Astrocyte of the cerebellum (primary cell): ENCODE measurements around the gene PHF21B.

Experiments used
- DNase-seq: peaks from one replicate; pipeline ENCODE4 v3.0.0-alpha.2; 2011; ENCODE audit warnings: low read depth
- H3K4me3 ChIP-seq: 2 replicates; pipeline ENCODE4 v1.5.1; 2011; ENCODE audit warnings: mild to moderate bottlenecking, low read depth, low read length, moderate library complexity
- in situ Hi-C: cut with HindIII; loops from 2 replicates; pipeline ENCODE4 v1.10.0; 2017; ENCODE audit warnings: low sequenced_read_pairs
- TF ChIP-seq, protein P1 (sequence below): IDR thresholded peaks from 2 replicates; pipeline ENCODE4 v1.5.1; 2012; ENCODE audit warnings: low read length, low read depth, moderate library complexity, mild to moderate bottlenecking; ENCODE audit errors: missing control alignments

The PHF21B gene

DNA sequence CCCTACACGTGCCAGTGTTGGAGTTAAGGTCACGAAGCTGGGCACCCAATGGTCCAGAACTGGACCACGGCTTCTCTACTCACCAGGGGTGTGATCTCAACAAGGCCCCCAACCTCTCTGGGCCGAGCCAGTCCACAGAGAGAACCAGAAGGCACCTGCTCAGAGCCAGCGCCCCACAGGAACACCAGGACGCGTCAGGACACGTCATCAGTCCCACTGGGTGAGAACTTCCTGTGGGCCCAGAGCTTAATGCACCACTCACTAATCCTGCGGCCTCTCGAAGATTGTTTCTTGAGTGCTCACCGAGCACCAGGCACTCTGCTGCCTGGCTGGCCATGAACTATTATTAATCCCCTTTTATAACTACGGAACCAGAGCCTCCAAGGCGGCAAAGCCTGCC, 10.1 kb downstream of the PHF21B start:
- in situ Hi-C loops: no loop called here
- no peak for DNase-seq

DNA sequence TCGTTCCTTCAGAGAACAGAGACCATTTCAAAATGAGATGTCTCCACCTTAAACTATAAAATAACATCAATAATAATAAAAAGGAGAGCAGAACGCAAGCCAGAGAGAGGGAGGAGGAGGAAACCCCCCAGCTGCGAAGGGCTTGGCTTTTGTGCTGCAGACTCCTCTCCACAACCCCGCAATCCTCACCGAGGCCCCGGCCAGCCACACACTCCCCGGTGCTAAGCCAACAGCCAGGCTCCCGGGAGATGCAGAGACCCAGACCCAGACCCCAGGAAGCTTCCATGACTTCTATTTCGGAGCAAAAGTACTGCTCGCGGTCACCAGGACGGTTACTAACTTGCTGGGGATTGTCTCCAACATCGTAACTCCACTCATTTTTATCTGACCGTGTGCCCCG, 10.6 kb downstream of the PHF21B start:
- TF ChIP-seq, protein P1, sequence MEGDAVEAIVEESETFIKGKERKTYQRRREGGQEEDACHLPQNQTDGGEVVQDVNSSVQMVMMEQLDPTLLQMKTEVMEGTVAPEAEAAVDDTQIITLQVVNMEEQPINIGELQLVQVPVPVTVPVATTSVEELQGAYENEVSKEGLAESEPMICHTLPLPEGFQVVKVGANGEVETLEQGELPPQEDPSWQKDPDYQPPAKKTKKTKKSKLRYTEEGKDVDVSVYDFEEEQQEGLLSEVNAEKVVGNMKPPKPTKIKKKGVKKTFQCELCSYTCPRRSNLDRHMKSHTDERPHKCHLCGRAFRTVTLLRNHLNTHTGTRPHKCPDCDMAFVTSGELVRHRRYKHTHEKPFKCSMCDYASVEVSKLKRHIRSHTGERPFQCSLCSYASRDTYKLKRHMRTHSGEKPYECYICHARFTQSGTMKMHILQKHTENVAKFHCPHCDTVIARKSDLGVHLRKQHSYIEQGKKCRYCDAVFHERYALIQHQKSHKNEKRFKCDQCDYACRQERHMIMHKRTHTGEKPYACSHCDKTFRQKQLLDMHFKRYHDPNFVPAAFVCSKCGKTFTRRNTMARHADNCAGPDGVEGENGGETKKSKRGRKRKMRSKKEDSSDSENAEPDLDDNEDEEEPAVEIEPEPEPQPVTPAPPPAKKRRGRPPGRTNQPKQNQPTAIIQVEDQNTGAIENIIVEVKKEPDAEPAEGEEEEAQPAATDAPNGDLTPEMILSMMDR: no peak
- in situ Hi-C loops: no loop called here
- no peak overlapping the region for H3K4me3 ChIP-seq
- DNase-seq: no peak

More for the DNA sequence above, 10.1 kb downstream of the PHF21B start:
- TF ChIP-seq, protein P1: no peak
- H3K4me3 ChIP-seq: no peak overlapping the region

DNA sequence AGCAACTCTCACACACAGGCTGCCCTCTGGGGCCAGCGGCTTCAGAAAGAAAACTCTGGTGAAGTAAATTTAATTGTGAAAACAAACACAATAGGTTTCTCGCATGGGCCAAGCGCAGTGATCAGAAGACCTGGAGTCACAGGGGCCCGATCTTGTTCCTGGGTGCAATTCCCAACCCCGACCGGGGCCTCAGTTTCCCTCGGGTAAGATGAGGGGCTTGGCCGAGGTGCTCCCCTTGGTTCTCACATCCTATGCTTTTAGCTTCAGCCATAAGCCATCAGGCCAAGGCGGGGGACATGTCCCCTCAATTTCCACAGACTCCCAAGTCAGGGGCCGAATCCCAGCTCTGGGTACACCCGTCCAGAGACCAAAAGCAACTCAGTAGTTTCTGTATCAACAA, 11.5 kb downstream of the PHF21B start:
- H3K4me3 ChIP-seq: no peak overlapping the region
- TF ChIP-seq, protein P1: no peak
- no peak for DNase-seq
- in situ Hi-C loops: no loop called here

DNA sequence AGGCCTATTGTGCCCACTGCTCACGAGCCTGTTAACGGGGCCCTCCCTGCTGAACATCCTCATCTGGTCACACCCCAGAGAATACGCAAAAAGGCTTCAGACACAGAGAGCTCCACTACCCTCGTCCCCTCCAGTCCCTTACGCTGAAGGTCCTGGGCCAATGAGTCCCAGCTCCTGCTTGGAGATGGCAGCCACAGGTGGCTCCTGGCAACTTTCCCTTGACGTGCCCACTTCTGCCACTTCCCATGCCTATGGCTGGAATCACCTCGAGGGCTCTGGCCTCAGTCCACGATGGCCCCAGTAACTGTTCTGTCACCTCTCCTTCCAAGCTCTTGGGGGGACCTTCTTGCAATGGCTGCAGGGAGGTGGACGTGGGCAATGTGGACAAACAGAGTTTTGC, 12.7 kb downstream of the PHF21B start:
- in situ Hi-C loops: no loop called here
- no peak for DNase-seq
- no peak overlapping the region for H3K4me3 ChIP-seq
- TF ChIP-seq, protein P1: no peak

DNA sequence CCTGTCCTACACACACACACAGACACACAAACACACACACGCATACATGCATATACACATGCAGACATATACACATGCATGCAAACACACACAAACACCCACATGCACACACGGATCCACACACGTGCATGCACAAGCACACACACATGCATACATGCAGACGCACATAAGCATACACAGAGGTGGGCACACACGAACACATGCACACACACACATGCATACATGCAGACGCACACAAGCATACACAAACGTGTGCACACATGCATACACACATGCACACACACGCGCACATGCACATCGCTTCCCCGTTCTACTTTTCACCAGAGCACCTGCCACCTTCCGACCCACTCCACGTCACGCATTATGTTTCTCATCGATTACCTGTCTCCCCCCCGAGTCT, 13.2 kb downstream of the PHF21B start:
- no peak overlapping the region for H3K4me3 ChIP-seq
- DNase-seq: no peak
- in situ Hi-C loops: no loop called here
- TF ChIP-seq, protein P1: no peak

DNA sequence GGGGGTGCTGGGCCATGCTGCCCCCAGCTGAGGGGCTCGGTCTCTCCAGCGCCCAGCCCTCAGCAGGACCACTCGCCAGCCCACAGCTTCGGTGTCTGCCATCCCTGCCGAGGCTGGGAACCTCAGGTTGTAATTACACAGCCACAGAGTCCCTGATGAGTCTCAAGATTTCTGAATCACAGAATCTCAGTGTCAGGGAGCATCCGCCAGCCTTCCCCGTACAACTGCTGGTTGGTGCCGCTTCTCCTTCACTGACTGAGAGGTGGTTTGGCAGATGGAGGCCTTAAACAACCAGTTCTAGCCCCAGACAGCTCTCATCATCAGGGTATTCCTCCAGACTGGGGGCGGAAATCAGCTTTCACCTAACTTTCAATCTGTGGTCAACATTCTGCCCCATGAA, 13.7 kb downstream of the PHF21B start:
- no peak for DNase-seq
- H3K4me3 ChIP-seq: no peak overlapping the region
- TF ChIP-seq, protein P1: no peak
- in situ Hi-C loops: no loop called here

DNA sequence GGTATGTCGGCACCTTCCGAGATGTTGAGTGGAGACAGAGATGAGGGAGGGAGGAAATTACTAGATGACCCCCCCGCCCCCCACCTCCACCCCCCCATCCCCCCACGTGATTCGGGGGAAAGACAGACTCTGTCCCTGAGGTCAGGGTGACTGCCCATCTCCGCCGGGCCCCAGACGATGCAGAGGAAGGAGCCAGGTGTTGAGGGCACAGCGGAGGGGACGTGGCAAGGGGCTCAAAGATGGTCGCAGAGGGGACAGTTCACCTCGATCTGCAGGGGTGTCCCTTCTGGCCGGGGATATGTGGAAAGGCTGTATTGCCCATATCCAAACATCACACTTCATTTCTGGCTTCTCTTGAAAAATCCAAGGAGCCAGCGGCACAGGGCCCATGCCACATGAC, 14.1 kb downstream of the PHF21B start:
- DNase-seq: no peak
- in situ Hi-C loops: no loop called here
- TF ChIP-seq, protein P1: no peak
- H3K4me3 ChIP-seq: no peak overlapping the region
